HS-27A (cell line): Measurements from ENCODE around the gene FDX1.

Experiments
- DNase-seq: peaks from one replicate; pipeline ENCODE4 v3.0.0-alpha.2; 2012; ENCODE audit warnings: low read depth, missing footprints

Gene FDX1

GRCh38 chr11:110431674-110432073, 1.9 kb downstream of the FDX1 start:
- DNase-seq: no peak

GRCh38 chr11:110432713-110433392, 3.1 kb downstream of the FDX1 start:
- no peak for DNase-seq

DNA sequence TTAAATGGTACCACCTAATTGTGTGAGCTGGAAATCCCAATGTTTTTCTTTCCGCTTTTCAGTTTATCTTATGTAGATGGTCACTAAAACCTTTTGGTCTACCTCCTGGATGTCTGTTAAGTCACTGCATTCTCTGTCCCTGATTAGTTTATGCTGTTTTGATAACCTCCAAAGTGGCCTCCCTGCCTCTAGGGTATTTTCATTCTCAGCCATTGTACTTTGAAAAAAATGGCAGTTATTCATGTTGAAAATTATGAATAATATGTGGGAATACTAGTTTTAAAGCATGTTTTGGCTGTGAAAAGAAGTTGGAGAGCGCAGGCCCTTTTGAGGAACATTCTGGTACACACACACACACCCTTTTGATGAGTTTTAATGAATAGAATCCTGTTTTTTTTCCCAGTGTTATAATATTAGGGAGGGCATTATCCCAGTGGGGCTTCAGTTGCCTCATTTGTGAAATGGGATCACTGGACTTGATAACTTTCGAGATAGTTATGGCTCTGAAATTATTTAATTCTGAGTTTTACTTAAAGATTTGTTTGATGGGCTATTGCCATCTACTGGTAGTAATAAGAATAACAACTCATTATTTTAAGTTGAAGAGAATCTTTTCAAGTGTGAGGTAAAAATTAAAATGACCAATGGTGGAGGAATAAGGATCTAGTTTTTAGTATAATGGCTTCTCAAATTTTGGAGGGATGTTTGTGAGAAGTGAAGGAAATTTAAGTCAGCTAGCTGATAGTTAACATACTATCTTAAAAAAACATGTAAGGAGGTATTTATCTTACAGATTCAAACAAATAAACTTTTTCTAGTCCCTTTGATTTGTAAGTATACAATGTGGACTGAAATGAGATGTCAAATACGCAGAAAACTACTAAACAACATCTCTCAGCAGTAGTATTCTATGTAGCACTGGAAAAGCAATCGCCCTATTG, 3.9 kb downstream of the FDX1 start:
- no peak for DNase-seq

DNA sequence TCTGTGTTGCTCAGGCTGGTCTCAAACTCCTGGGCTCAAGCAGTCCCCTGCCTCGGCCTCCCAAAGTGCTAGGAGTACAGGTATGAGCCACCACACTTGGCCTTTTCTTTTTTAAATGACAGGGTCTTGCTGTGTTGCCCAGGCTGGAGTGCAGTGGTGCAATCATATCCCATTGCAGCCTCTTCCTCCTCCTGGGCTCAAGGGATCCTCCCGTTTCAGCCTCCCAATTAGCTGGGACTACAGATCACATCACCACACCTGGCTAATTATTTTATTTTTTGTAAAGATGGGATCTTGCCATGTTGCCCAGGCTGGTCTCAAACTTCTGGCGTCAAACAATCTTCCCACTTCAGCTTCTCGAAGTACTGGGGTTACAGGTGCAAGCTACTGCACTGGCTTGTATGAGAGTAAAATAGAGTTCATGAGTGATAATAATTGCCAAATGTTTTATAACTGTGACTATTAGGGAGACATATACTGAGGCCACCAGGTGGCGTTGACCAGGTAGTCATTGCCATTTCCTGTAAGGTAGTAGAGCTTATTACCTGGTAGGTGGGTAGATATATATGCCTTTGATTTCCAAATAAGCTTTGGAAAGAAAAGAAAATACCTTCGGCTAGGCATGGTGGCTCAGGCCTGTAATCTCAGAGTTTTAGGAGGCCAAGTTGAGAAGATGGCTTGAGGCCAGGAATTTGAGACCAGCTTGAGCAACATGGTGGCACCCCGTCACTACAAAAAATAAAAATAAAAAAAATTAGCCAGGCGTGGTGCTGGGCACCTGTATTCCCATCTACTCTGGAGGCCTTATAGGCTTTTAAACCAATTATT, 5.4 kb downstream of the FDX1 start:
- DNase-seq: no peak

DNA sequence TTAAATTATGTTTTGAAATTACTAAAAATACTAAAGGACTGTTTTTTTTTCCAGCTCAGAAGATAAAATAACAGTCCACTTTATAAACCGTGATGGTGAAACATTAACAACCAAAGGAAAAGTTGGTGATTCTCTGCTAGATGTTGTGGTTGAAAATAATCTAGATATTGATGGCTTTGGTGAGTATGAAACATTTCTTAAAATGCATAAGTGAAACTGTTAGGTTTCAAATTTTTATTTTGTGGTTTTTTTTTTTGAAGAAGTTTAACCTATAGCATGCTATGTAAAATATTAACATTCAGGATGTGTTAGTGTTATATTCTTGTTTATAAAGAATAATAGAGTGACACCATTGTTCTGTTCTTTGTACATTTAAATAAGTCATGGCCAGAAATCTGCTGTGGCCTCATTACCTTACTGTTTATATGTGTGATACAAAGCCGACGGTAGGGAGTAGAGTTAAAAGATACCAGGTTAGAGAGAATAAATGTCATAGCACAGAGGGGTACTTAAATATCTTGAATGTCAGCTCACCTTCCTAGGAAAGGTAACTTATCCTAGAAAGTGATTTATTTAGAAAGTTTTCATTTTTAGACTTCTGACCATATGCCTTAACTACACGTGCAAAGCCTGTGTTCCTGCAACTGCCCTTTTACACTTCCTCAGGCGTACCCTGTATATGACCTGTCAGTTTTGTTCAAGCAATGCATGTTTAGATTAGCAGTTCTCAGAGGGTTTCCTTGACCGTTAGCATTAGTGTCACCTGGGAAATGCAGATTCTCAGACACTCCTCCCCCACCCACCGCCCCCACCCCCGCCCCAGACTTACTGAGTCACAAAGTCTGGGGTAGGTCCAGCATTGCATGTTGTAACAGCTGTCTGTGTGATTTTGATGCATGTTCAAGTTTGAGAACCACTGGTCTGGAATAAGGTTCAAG, 6.3 kb downstream of the FDX1 start:
- no peak for DNase-seq

GRCh38 chr11:110438017-110438416, 8.3 kb downstream of the FDX1 start:
- no peak for DNase-seq

DNA sequence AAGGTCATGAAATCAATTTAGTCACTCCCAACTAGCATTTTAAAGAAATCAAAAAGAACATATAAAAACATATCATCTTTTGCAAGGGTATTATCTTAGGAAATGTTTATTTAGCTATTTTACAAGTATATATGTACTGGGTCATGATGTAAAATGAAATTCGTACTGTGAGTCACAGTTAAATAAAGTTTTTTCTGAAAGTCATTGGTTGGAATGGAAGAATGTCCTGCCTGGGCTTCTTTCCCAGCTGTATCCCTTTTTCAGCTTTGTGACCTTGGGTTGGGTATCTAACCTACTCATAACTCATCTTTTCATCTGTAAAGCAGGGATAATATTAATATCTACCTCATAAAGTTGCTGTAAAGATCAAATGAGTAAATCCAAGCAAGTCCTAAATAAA, 15.7 kb downstream of the FDX1 start:
- no peak for DNase-seq

GRCh38 chr11:110446061-110446460, 16.3 kb downstream of the FDX1 start:
- DNase-seq: no peak

- DNase-seq: no peak
Measured at GRCh38 chr11:110446594-110446993, 16.8 kb downstream of the FDX1 start.

DNA sequence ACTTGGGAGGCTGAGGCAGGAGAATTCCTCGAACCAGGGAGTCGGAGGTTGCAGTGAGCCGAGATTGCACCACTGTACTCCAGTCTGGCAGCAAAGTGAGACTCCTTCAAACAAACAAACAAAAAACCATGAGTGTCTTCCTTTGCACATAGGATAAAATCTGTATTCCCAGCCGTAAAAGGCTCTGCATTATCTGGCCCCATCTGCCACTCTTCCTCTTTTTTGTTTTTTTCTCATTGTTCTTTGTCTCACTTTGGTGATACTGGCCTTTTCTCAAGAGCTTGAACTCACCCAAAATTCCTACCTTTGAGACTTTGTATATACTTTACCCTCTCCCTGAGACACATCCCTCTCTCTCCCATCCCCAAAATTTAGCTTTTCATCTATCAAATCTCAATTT, 17.6 kb downstream of the FDX1 start:
- DNase-seq: no peak

- DNase-seq: no peak
Measured at GRCh38 chr11:110447897-110448745, 18.4 kb downstream of the FDX1 start.

GRCh38 chr11:110450246-110450645, 20.5 kb downstream of the FDX1 start:
- DNase-seq: no peak

DNA sequence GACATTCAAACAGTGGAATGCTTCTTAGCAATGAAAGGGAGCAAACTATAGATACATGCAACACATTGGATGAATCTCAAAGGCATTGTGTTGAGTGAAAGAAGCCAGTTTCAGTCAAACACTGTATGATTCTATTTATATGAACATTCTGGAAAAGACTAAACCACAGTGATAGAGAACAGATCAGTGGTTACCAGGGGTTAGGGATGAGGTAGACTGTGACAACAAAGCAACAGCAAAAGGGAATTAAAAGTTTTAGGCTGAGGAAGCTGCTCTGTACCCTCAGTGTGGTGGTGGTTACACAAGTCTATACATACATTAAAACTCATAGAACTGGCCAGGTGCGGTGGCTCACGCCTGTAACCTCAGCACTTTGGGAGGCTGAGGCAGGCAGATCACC, 23.0 kb downstream of the FDX1 start:
- no peak for DNase-seq

DNA sequence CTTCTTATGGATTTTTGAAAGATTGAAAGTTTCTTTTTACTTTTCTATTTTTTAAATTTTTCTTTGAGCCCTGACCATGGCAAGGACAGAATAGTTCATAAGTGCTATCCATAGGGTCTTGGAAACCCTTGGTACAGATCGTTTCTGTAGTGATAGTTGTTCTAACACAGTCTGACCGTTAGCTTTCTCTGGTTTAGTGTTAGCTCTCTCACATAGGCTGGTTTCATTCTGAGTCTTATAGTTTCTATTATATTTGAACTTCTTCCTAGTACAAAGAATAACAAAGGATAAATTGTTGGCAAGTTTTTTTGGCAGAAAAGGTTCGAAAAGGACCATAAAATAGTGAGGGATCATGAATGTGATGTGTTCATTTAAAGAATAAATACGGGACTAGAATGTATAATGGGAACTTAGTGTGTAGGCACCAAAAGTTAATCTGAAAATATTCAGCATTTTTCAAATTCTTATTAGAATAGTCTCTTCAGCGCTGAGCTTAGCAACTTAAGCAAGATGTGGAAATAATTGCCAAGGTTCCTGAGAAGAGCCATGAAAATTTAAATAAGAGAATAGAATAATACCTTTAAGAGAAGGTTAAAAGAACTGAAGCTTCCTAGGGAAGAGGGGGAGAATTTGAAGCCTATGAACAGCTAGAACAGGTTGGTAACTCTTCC, 24.1 kb downstream of the FDX1 start:
- DNase-seq: no peak

DNA sequence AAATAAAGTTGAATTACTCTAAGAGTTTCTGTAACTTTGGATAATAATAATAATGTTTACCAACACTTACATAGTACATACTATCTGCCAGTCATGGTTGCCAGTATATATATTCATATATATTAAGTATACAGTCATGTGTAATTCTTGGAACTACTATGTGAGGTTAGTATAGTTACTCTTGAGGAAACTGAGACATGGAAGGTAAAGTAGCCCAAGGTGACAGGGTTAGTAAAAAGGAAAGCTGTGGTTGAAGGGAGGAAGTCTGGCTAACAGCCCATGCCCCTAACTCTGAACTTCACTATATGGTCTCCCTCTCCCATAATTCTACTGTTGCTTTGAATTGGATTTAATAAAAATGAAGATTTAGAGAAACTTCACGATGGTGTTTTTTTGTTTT, 24.9 kb downstream of the FDX1 start:
- no peak for DNase-seq

GRCh38 chr11:110455718-110456117, 26.0 kb downstream of the FDX1 start:
- no peak for DNase-seq

DNA sequence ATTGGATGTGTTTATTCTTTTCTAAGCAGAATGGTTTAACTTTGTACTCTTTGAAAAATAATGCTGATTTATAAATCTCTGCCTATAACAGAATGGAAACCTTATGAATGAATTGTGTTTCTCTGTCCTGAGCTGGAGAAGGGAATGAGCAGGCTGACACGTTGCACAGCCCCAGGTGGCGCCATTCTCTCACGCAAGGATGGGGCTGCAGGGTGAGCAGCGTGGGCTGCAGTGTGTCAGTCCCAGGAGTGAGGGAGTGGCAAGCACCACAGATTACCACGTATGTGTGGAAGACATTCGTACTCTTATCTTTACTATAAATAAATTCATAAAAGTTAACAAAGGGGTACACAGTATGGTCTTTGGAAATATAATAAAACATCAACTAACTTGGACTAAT, 33.4 kb downstream of the FDX1 start:
- DNase-seq: no peak

- DNase-seq: no peak
Measured at GRCh38 chr11:110465231-110465630, 35.5 kb downstream of the FDX1 start.

DNA sequence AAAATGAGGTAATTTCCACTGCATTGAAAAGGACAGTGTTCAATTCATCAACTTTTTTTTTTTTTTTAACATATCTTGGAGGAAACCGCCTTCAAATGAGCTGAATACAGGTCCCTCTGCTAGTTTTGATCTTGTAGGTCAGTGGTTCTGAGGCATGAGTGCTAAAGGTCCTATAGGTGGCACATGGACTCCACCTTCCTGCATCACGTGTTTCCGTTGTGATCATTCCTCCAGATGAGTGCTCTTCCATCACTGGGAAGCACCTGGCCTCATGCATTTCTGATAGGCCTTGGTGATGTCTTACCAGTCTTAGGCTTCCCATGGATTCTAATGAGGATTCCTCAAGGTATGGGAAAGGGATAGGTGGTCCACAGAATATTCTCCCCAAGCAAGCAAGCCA, 37.8 kb downstream of the FDX1 start:
- DNase-seq: no peak

DNA sequence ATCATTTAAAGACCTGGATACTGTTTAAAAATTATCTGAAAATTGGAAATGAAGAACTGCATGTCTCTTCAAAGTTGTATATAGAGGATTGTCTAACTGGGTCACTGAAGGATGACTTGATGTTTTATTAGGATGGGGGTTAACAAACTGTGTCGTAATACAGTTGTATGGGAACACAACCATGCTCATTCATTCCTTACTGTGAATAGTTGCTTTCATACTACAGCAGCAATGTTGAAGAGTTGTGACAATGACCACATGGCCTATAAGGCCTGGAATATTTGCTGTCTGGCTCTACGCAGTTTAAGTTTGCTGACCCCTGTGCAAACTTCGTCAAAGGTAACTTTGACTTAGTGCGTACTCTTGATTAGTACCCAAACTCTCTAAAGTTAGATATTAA, 38.4 kb downstream of the FDX1 start:
- DNase-seq: no peak
